Activated T-helper 1 cell treated with anti-CD3 and anti-CD28 coated beads, Interleukin-2, amount 50 U/mL, for 16 hours (primary cell): ENCODE data around the gene BCAS1.

Source experiments
- DNase-seq, 2 donors: peaks; one replicate each; pipeline ENCODE4 v3.0.0-alpha.2; 2020; ENCODE audit warnings: low read depth in 1 of 2, low spot score in 1 of 2

Gene BCAS1

DNA sequence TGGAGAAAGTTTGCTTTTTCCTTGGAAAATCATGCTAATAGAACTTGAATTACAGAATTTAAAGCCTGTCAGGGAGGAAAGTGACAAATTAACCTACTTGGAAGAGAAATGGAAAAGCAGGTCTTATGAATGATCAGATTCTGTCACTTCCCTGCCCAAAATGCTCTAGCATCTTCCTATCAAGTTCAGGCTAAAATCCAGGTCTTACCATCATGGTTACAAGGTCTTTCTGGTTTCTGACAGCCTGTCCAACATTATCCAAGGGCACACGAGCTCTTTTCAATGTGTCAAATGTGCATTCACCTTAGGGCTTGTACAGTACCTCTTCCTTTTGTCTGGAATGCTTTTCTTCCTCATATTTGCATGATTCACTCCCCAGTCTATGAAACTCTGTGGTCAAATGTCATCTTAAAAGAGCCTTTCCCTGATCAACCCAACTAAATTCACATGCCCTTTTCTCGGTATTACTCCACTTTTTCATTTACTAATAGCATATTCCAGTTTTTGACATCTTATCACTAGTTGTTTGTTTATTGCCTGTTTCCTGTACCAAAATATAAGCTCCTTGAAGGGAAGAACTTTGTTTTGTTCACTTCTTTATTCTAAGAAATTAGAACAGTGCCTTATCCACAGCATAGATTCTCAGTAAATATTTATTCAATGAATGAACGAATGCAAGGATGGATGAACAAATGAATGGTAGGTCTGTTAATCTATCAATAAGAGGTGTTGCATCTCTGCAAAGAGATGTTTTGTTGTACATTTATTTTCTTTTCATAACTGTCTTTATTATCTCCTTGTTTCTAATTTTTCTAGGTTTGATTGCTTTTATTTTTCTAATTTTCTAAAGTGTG, 139.5 kb downstream of the BCAS1 start:
- no peak for DNase-seq

DNA sequence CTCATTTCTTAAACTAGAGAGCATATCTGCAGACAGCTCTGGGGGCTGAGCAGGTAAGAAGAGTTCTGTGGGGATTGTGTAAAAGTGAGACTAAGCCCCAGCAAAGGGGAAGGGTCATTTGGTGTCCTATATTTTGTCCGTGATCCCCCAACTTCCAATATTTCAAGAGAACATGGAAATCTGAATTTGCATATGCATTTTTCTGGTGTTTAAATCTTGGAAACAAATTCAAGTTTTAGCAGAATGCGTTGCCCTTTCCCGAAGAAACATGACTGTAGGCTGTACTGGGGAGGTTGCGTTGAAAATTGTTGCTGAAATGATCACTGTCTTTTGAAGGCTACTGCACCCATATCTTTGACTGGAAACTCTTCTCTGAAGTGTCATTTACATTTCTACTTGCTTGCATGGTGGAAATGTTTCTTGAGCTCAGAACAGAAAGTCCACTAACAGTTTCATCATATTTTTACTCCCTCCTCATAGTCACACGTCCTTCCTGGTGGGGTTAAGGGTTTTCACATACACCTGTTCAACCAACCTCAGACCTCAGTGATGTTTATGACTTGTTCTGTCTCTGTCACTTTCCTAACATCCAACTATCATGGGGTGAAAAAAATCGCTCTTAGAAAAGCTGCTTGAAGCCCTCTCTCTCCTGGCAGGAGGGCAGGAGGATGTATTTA, 140.3 kb downstream of the BCAS1 start:
- no peak for DNase-seq

DNA sequence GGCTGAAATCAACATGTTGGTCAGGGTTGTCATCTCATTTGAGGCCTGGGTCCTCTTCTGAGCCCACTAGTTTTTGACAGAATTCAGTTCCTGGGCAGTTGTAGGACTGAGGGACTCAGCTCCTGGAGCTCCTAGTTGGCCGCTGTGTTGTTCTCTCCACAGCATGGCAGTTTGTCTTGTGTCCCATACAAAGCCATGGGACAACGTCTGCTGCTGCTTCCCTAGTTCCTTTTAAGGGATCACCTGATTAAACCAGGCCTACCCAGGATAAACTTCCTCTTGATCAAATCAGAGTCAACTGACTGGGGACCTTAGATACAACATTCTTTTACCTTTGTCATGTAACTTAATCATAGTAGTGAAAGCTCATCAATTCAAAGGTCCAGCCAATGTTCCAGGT, 141.0 kb downstream of the BCAS1 start:
- no peak for DNase-seq

DNA sequence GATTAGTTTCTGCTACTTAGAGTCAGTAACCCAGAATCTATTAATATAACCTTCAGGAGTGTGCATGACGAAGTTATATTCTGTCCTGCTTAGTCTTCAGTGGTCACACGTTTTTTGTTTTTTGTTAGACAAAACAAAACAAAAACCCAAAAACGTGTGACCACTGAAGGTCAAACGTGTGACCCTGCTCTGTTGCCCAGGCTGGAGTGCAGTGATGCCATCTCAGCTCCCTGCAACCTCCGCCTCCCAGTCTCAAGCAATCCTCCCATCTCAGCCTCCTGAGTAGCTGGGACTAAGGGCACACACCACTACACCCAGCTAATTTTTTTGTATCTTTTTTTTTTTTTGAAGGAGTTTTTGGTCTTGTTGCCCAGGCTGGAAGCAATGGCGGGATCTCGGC, 142.4 kb downstream of the BCAS1 start:
- no peak for DNase-seq

DNA sequence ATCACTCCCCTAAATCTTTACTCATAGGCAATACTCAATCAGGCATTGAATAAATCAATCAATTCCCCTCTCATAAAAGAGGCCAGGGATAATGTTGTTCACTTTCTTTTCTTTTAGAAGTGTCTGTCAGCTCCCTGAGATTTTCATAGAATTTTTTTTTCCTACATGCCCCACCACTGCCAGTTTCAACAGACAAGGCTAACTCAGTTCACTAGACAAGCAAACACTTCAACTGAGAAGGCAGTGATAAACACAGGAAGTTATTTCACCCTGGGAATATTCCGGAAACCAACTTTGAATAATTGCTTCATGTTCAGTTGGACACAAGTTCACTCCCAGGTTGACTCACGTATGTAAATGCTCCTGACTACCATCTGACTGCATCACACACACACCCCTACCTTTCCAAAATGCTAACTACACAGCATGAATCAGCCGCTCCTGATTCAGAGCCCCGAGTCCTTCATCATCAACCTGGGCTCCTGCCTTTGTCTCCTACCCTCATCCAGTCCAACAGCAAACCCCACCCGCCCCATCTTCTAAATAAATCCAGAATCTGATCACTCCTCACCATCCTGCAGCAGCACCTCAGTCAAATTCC, 143.9 kb downstream of the BCAS1 start:
- no peak for DNase-seq

DNA sequence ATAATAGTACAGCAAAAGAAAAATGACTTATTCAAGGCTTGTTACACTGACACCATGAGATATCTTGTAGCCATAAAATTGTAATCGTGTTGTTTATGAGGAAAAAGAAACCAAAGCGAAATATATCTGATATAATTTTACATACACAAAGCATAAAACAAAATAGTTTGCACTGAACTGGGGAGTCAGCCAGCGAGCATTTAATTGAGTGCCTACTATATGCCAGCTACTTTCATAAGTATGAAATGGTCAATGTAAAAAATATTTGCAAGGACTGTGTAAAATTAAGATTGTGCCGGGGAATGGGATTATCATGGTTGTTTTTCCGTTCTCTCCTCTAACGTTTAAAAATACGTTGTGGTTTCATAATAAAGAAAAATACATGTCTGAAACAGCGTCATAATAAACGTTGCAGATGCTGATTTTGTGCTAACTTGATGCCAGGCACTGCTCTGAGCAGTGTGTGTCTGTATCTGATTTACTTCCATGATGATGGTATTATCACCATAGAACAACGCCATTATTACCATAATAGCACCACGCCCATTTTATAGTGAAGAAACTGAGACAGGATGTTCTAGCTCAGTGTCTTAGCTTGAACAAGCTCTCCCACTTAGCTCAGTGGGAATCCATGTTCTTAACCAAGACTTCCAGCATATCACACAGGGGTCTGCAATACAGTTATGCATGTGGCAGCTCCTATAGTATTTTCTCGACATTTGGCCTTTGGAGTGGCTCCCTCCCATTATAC, 144.6 kb downstream of the BCAS1 start:
- DNase-seq, result no peak

DNA sequence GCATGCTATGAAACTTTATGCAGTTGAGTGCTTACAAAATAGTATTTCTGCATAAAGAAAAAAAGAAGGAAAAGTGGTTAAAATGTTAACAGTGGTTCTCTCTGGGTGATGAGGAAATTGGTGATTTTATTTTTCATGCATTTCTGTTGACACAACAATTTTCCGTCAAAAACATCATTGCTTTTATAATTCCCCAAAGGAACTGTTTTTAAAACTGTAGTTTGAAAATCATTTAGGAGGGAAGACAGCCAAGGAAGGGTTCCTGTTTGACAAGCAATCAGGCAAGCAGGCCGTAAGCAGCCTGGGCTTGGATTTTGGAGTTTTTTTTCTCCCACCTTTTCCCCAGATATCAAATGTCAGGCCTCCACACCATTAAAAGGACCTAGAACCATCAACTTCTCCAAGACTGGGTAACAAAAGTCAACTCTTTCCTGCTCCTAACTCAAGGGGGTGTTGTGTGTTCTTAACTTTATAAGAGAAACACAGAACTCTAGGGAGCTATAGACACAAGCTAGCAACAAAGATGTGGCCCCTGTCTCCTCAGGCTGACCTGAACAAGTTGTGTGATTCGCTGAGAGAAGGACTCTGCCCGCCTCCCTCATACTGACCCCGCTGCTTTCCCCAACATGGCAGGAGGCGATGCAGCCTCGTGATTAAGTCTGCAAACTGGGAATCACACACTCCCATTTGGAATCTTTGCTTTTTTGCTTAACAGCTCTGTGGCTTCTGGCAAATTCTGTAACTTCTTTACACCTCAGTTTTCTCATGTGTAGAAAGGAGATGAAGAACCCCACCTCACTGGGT, 146.6 kb downstream of the BCAS1 start:
- no peak for DNase-seq

DNA sequence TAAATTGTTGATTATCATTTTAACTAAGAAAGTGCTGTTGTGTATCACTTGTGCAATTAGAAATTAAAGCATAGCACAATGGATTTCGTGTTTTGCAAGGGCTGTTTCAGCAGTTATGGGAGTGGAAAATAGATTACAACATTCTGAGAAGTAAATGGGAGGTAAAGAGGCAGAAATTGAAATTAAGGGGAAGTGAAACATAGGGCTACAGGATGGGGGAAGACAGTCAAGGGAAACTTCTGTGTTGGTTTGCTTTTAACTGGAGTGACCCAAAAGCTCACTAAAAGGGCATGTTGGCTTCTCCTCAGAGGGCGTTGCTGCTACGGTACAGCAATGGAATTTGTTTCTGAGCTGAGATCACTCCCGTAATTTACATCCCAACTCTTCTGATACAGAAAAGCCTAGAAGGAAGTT, 147.5 kb downstream of the BCAS1 start:
- no peak for DNase-seq

DNA sequence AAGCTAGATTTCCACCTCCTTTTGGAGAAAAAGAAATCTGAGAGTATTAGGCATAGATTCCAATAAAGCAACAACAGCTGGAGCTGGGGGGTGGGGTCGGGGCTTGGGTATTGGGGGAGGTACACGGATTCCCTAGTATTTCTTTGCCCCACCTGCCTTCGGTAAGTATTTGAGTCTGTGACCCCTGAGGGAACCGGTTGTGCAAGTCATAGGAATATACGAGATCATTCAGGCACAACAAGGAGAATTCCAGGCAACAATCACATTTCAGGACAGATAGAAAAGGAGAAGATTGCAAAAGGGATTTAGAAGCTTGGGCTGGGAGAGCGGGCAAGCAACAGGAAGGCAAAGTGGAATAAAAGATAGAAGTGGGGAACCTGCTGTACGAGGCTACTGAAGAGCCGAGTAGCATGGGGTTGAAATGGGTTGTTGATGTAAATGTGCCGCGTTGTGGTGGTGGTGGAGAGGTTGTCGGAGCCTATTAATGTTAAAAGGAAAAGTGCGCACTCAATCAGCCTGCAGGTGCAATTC, 148.9 kb downstream of the BCAS1 start:
- no peak for DNase-seq

DNA sequence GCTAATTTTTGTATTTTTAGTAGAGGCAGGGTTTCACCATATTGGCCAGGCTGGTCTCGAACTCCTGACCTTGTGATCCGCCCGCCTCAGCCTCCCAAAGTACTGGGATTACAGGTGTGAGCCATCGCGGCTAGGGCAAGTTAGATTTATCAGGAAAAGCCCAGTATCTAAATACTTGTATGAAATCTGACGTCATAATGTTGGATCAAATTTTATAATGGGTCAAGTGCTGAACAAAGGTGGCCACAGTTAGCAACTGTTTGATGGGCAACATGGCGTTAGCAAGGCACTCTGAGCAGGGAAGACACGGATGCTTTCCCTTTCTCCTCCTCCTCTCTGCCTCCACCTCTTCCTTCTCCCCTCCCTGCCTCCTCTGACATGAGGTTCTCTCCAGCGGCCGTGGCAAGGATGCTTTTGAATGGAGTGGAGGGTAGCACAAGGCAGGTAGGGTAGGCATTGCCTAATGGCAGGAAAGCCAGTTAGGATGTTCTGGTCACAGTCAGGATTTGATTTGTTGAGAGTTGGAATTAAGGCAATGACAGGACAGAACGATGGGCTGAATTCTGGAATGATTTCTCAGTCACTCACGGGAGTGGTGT, 149.6 kb downstream of the BCAS1 start:
- no peak for DNase-seq

DNA sequence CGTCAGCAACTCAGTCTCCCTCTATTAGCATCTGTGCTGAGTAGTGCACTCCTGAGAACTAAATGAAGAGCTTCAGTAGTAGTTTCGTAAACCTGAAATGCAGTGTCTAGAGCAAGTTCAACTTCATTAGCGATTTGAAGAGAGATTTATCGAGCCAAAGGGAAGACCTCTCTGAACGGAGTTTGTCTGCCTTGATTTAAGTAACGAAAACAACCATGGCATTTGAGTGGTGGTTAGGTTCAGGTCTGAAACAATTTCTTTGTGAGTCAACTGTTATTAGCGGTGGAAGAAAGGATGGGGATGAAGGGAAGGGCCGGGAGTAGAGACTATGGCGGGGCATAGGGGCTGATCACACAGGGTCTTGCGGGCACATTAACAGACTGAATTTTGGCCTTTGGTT, 150.5 kb downstream of the BCAS1 start:
- no peak for DNase-seq

DNA sequence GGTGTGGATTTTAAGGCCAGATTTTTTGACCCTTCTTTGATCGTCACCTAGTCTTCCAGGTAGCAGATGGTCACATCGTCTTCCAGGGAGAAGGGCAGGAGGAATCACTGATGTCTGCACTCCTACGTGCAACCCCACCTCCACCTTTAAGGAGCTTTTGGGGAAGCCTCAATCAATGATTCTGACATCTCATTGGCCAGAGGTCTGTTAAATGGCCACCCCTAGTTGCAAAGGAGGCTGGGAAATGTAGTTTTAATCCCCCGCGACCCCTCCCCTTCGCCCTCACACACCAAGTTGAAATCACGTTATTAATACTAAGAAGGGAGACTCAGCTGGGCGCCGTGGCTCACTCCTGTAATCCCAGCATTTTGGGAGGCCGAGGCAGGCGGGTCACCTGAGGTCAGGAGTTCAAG, 151.4 kb downstream of the BCAS1 start:
- no peak for DNase-seq

DNA sequence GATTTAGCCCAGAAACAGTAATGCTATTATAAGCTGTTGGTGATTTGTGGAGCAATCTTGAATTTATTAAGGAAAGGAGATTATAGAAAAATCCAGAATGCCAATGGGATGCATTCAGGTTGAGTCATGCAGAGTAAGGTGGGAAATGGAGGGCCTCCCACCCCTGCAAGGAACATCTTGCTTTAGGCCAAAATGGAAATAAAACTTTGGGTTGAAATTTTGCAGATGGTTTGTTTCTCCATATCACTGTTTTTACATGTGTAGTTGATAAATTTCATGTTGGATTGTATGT, 152.4 kb downstream of the BCAS1 start:
- no peak for DNase-seq

DNA sequence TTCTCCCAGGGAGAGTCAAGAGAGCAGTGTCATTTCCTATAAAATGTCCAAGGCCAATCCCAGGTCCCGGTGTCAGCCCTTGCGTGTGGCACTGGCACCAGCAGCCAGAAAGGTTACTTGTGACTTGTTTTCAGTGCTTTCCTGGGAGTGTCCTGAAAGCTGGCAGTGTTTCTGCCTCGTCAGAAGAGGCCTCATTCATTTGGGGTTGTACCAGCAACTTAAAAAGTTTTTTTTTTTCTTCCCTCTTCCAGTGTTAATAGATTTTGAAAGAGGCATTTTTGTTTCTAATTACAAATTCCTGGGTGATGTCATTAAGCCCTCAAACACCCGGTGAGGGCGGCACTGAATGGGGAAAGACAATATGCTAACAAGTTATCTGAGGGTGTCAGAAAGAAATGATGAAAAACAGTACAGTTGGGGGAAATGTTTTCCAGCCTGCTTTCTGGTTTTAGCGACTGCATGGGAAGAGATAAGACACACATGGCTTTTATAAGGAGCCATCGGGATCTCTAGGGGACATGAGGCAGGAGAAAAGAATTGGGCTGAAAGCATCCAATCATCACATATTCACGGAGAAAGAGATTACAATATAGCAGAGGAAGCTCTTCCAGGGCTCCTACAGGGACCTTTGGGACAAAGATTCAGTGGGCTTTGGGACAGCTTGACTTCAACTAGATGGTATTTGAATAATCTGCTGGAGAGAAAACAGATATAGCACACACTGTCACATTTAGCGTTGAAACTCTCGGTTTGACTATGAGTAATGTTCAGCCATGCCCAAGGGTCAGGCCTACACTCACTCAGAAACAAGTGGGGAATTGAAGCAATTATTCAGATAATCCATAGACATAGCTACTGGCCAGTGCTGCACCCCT, 153.0 kb downstream of the BCAS1 start:
- no peak for DNase-seq

DNA sequence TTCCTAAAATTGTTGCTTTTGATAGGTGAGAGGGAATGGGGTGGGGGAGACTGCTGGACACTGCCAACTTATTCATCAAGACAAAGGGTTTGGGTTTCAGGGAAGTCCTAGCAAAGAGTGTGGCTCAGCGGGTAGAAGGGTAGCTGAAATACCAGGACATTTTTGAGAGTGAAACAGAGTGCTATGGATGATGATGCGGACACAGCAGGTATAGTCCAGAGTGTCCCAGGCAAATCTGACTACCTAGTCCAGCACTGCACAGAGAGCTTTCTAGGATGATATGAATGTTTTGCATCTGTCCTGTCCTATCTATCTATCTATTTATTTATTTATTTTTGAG, 154.3 kb downstream of the BCAS1 start:
- DNase-seq, result no peak

DNA sequence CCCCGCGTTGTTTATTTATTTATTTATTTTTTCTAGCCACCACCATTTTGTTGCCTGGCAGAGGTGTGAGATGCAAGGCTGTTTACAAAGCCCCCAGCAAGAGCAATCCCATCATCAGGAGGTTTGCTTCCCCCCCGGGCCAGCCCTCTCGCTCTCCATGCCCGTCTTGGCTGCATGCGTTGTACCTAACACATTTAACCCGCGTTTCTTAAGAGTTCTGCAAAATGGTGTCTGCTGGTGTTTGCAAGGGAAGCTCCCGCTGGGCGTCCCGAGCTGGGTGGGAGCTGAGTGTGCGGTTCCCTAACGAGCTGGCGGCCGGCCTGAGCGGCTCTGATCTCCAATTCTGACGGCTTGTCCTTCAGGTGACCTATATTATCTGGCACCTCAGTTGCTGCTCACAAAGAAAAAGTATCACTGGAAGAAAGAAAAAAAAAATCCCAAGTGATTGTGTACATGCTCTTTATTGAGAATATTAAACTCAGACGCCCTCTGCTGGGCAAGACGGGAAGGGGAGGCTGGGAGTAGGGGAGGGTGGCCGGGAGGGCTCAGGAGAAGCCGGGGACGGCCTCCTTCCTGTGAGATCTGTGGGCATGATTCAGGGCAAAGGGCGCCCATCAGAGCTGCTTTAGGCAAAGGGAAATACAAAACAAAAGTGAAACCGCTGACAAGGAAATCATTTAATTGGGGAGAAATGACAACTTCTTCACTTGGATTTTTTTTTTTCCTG, 154.8 kb downstream of the BCAS1 start:
- peak; percentile 84 to 97 for DNase-seq

DNA sequence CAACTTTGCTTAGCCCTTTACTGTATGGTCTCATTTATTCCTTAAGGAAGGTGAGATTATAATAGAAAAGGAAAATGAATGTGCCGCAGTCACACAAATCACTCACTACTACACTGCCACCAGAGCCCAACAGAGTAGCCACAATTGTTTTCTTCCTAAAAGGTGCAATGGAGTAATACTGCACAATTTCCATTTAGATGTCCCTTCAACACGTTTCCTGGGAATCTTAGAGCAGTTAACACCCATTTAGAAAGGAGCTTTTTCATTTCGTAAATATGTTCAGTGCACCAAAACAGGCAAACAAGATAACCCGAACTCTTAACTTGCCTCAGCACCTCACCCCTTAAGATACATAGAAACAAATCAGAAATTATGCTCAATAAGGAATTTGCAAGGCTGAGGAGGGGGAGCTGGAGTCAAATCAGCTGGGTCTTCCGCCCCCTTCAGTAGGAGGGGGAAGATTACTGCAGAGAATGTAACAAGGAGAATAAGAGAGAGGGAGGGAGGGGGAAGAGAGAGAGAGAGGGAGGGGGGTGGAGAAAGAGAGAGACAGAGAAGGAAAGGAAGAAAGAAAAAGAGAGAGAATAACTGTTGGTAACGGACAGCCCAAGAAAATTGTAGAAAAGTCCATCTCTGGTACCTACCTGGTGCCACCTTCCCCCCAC, 155.5 kb downstream of the BCAS1 start:
- DNase-seq, result no peak

DNA sequence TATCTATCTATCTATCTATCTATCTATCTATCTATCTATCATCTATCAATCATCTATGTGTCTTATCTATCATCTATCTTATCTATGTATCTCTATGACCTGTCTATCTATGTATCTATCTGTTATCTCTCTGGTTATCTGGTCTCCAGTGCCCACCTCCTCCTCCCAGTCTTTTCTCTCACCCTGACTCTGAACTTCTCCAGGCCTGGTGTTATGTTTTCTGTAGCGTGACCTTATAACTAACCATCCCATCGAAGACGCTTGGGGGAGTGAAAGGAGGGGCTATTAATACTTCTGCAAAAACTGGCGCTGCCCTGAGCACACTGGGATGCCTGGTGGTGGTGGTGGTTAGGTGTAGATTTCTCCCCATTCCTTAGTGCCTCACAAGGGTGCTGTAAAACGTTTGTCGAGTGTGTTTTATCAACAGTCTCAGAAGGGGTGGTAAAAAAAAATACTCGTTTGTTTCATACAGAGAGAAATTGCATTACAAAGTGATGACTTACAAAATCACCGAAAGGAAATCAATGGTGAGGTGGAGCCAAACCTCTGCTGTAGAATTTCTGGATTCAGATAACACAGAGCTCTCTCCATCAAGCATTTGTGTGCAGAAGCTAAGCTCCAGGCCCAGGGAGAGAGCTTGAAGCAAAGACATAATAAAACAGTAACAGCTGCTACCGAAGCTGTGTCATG, 156.2 kb downstream of the BCAS1 start:
- no peak for DNase-seq
